Neural progenitor cell (in vitro differentiated cells): ENCODE data around the gene ATP1A4.

Source experiments
- EZH2 ChIP-seq: fragments of 200-600 bp; sonication (generic); IDR thresholded peaks from 2 replicates; pipeline ENCODE4 v1.6.1; 2017; ENCODE audit warnings: antibody characterized with exemption, mild to moderate bottlenecking, moderate library complexity
- TF ChIP-seq, protein P1 (sequence below): fragments of 200-600 bp; sonication (generic); IDR thresholded peaks from 2 replicates; pipeline ENCODE4 v1.5.1; 2017; ENCODE audit warnings: antibody characterized with exemption, mild to moderate bottlenecking

DNA sequence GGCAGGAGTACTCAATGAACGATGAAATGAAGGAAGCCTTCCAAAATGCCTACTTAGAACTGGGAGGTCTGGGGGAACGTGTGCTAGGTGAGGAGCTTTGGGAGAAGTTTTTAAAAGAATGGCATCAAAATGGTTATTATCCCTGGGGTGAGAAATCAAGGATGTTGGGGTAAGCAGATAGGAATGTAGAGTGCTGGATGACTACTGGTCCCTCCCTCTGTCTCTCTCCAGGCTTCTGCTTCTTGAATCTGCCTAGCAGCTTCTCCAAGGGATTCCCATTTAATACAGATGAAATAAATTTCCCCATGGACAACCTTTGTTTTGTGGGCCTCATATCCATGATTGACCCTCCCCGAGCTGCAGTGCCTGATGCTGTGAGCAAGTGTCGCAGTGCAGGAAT is 20.0 kb downstream of the ATP1A4 start:
- TF ChIP-seq, protein P1, sequence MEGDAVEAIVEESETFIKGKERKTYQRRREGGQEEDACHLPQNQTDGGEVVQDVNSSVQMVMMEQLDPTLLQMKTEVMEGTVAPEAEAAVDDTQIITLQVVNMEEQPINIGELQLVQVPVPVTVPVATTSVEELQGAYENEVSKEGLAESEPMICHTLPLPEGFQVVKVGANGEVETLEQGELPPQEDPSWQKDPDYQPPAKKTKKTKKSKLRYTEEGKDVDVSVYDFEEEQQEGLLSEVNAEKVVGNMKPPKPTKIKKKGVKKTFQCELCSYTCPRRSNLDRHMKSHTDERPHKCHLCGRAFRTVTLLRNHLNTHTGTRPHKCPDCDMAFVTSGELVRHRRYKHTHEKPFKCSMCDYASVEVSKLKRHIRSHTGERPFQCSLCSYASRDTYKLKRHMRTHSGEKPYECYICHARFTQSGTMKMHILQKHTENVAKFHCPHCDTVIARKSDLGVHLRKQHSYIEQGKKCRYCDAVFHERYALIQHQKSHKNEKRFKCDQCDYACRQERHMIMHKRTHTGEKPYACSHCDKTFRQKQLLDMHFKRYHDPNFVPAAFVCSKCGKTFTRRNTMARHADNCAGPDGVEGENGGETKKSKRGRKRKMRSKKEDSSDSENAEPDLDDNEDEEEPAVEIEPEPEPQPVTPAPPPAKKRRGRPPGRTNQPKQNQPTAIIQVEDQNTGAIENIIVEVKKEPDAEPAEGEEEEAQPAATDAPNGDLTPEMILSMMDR: no peak
- TF ChIP-seq EZH2: no peak
